Measurements from ENCODE around the gene KRTAP20-2.

KRTAP20-2 gene

GRCh38 chr21:30652891-30653290, 17.9 kb downstream of the KRTAP20-2 start:
- H3K4me3 ChIP-seq (ENCODE audit: low read depth, low read length), result no peak overlapping the region
- DNase-seq (ENCODE audit: low read depth), result no peak
- no peak for TF ChIP-seq MYC (IDR thresholded peaks at IDR 0.05; ENCODE audit: low read depth, low read length)
- TF ChIP-seq CTCF (IDR thresholded peaks at IDR 0.05; ENCODE audit: low read depth, low read length), result no peak
- no peak for TF ChIP-seq MAX (IDR thresholded peaks at IDR 0.05; ENCODE audit: low read depth, low read length)
- TF ChIP-seq POLR2A (IDR thresholded peaks at IDR 0.05; ENCODE audit: extremely low read depth, insufficient read length), result no peak

- TF ChIP-seq CTCF (IDR thresholded peaks at IDR 0.05; ENCODE audit: low read depth, low read length) (no peak), MYC (IDR thresholded peaks at IDR 0.05; ENCODE audit: low read depth, low read length) (no peak), POLR2A (IDR thresholded peaks at IDR 0.05; ENCODE audit: extremely low read depth, insufficient read length) (no peak), MAX (IDR thresholded peaks at IDR 0.05; ENCODE audit: low read depth, low read length) (no peak)
- DNase-seq (ENCODE audit: low read depth), result no peak
- H3K4me3 ChIP-seq (ENCODE audit: low read depth, low read length), result no peak overlapping the region
These were observed 33.8 kb downstream of the KRTAP20-2 start for GRCh38 chr21:30668776-30669175.

- no peak for DNase-seq (ENCODE audit: low read depth)
- TF ChIP-seq CTCF (IDR thresholded peaks at IDR 0.05; ENCODE audit: low read depth, low read length), result no peak
- no peak for TF ChIP-seq MYC (IDR thresholded peaks at IDR 0.05; ENCODE audit: low read depth, low read length)
- no peak for TF ChIP-seq POLR2A (IDR thresholded peaks at IDR 0.05; ENCODE audit: extremely low read depth, insufficient read length)
- no peak for TF ChIP-seq MAX (IDR thresholded peaks at IDR 0.05; ENCODE audit: low read depth, low read length)
- no peak overlapping the region for H3K4me3 ChIP-seq (ENCODE audit: low read depth, low read length)
These were observed 38.1 kb downstream of the KRTAP20-2 start for GRCh38 chr21:30672985-30673650.

- DNase-seq (ENCODE audit: low read depth), result no peak
- TF ChIP-seq MYC (IDR thresholded peaks at IDR 0.05; ENCODE audit: low read depth, low read length) (no peak), MAX (IDR thresholded peaks at IDR 0.05; ENCODE audit: low read depth, low read length) (no peak), CTCF (IDR thresholded peaks at IDR 0.05; ENCODE audit: low read depth, low read length) (no peak), POLR2A (IDR thresholded peaks at IDR 0.05; ENCODE audit: extremely low read depth, insufficient read length) (no peak)
- H3K4me3 ChIP-seq (ENCODE audit: low read depth, low read length), result no peak overlapping the region
These were observed 39.3 kb downstream of the KRTAP20-2 start for GRCh38 chr21:30674312-30674711.

GRCh38 chr21:30676737-30677136, 41.7 kb downstream of the KRTAP20-2 start:
- no peak for DNase-seq (ENCODE audit: low read depth)

More at GRCh38 chr21:30676737-30677136, 41.7 kb downstream of the KRTAP20-2 start:
- H3K4me3 ChIP-seq (ENCODE audit: low read depth, low read length), result no peak overlapping the region
- TF ChIP-seq CTCF (IDR thresholded peaks at IDR 0.05; ENCODE audit: low read depth, low read length) (no peak), MAX (IDR thresholded peaks at IDR 0.05; ENCODE audit: low read depth, low read length) (no peak), POLR2A (IDR thresholded peaks at IDR 0.05; ENCODE audit: extremely low read depth, insufficient read length) (no peak), MYC (IDR thresholded peaks at IDR 0.05; ENCODE audit: low read depth, low read length) (no peak)

Measured in NB4 (cell line).